DOHH2 (cell line): ENCODE results near the gene ORM1.

Experiments used
- H3F3A ChIP-seq: fragments of 200-600 bp; sonication (generic), shearing (Covaris generic); 2 replicates; pipeline ENCODE4 v1.6.0; 2016; ENCODE audit warnings: antibody characterized with exemption, mild to moderate bottlenecking; ENCODE audit not compliant: control insufficient read depth, insufficient read depth
- H3K27ac ChIP-seq: fragments of 200-600 bp; sonication (generic); 2 replicates; pipeline ENCODE4 v1.5.1; 2014; ENCODE audit warnings: low read depth, mild to moderate bottlenecking, low read length, moderate library complexity
- H3K27me3 ChIP-seq: fragments of 200-600 bp; sonication (generic); 2 replicates; pipeline ENCODE4 v1.6.1; 2014; ENCODE audit warnings: mild to moderate bottlenecking, low read length, mixed read lengths; ENCODE audit not compliant: control insufficient read depth
- H3K36me3 ChIP-seq: fragments of 200-600 bp; sonication (generic); 2 replicates; pipeline ENCODE4 v1.6.1; 2014; ENCODE audit warnings: mild to moderate bottlenecking, low read length, moderate library complexity, mixed read lengths; ENCODE audit not compliant: control insufficient read depth
- H3K4me1 ChIP-seq: fragments of 200-600 bp; sonication (generic); 2 replicates; pipeline ENCODE4 v1.6.1; 2014; ENCODE audit warnings: mild to moderate bottlenecking, low read length, mixed read lengths; ENCODE audit not compliant: control insufficient read depth
- H3K4me2 ChIP-seq: fragments of 200-600 bp; sonication (generic); 2 replicates; pipeline ENCODE4 v1.6.0; 2014; ENCODE audit warnings: mild to moderate bottlenecking, low read length, moderate library complexity
- H3K4me3 ChIP-seq: fragments of 200-600 bp; sonication (generic); 2 replicates; pipeline ENCODE4 v1.5.1; 2014; ENCODE audit warnings: mild to moderate bottlenecking, low read length, mixed read lengths
- H3K79me2 ChIP-seq: fragments of 200-600 bp; sonication (generic); 2 replicates; pipeline ENCODE4 v1.6.1; 2014; ENCODE audit warnings: mild to moderate bottlenecking, low read length, mixed read lengths; ENCODE audit not compliant: control insufficient read depth
- H3K9me2 ChIP-seq: fragments of 200-600 bp; sonication (generic); replicated peaks from 2 replicates; pipeline ENCODE4 v1.6.1; 2014; ENCODE audit warnings: mild to moderate bottlenecking, low read length, mixed read lengths; ENCODE audit not compliant: control insufficient read depth
- H3K9me3 ChIP-seq: fragments of 200-600 bp; sonication (generic); 2 replicates; pipeline ENCODE4 v1.6.1; 2014; ENCODE audit warnings: antibody characterized with exemption, low read length, mixed read lengths; ENCODE audit not compliant: control insufficient read depth, insufficient read depth
- H4K20me1 ChIP-seq: fragments of 200-600 bp; sonication (generic); 2 replicates; pipeline ENCODE4 v1.6.0; 2014; ENCODE audit warnings: low read depth, mild to moderate bottlenecking, antibody characterized with exemption, low read length, moderate library complexity; ENCODE audit not compliant: control insufficient read depth, insufficient read depth
- EZH2phosphoT487 ChIP-seq: fragments of 200-600 bp; sonication (generic); IDR thresholded peaks from 2 replicates; pipeline ENCODE4 v1.6.1; 2017; ENCODE audit warnings: borderline replicate concordance, mild to moderate bottlenecking, antibody characterized with exemption, low read length, moderate library complexity, mixed read lengths
- TF ChIP-seq, protein P1 (sequence below): fragments of 200-600 bp; sonication (generic); IDR thresholded peaks from one replicate; pipeline ENCODE4 v1.5.1; 2014; ENCODE audit warnings: antibody characterized with exemption, mild to moderate bottlenecking, low read depth, low read length; ENCODE audit not compliant: poor library complexity, severe bottlenecking

Gene ORM1

GRCh38 chr9:114359801-114360200 is 36.9 kb downstream of the ORM1 start:
- H3F3A ChIP-seq, result peaks cover 3% of the 10 kb centered on the region
- TF ChIP-seq, protein P1, sequence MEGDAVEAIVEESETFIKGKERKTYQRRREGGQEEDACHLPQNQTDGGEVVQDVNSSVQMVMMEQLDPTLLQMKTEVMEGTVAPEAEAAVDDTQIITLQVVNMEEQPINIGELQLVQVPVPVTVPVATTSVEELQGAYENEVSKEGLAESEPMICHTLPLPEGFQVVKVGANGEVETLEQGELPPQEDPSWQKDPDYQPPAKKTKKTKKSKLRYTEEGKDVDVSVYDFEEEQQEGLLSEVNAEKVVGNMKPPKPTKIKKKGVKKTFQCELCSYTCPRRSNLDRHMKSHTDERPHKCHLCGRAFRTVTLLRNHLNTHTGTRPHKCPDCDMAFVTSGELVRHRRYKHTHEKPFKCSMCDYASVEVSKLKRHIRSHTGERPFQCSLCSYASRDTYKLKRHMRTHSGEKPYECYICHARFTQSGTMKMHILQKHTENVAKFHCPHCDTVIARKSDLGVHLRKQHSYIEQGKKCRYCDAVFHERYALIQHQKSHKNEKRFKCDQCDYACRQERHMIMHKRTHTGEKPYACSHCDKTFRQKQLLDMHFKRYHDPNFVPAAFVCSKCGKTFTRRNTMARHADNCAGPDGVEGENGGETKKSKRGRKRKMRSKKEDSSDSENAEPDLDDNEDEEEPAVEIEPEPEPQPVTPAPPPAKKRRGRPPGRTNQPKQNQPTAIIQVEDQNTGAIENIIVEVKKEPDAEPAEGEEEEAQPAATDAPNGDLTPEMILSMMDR, result no peak
- no peak for TF ChIP-seq EZH2phosphoT487

DNA sequence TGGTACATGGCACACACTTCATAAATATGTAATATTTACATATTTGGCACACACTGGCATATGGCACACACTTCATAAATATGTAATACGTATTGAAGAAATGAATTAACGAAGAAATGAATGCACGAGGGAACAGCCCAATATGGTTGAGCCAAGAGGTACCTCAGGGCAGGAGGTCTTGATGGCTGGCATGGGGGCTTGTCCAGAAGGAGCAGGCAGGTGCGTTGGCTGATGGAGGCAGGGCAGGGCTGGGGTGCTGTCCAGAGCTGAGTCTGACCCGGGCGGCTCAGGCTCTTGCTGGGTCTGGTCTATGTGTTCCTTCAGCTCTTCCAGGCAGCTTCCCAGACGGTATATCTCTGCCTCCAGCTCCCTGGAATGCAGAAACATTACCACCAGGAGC is 38.6 kb downstream of the ORM1 start:
- no peak for TF ChIP-seq EZH2phosphoT487
- TF ChIP-seq, protein P1, result no peak
- Histone ChIP-seq H3K9me2 (no peaks in the 10 kb centered on the region), H3K36me3 (peaks cover 96% of the 10 kb centered on the region), H3K4me1 (peaks cover 36% of the 10 kb centered on the region), H3K9me3 (no peaks in the 10 kb centered on the region), H3K27me3 (no peaks in the 10 kb centered on the region), H3K4me2 (no peak overlapping the region), H3F3A (peaks cover 20% of the 10 kb centered on the region), H3K4me3 (no peak overlapping the region), H3K27ac (no peak overlapping the region), H3K79me2 (peaks cover 67% of the 10 kb centered on the region), H4K20me1 (no peaks in the 10 kb centered on the region)

More at GRCh38 chr9:114359801-114360200, 36.9 kb downstream of the ORM1 start:
- H3K27me3 ChIP-seq, result no peaks in the 10 kb centered on the region
- no peak overlapping the region for H3K27ac ChIP-seq
- peaks cover 64% of the 10 kb centered on the region for H3K79me2 ChIP-seq
- no peaks in the 10 kb centered on the region for H4K20me1 ChIP-seq
- no peak overlapping the region for H3K4me3 ChIP-seq
- H3K36me3 ChIP-seq, result peaks cover 97% of the 10 kb centered on the region
- H3K9me3 ChIP-seq, result no peaks in the 10 kb centered on the region
- no peaks in the 10 kb centered on the region for H3K9me2 ChIP-seq
- no peak overlapping the region for H3K4me2 ChIP-seq
- H3K4me1 ChIP-seq, result peaks cover 18% of the 10 kb centered on the region

DNA sequence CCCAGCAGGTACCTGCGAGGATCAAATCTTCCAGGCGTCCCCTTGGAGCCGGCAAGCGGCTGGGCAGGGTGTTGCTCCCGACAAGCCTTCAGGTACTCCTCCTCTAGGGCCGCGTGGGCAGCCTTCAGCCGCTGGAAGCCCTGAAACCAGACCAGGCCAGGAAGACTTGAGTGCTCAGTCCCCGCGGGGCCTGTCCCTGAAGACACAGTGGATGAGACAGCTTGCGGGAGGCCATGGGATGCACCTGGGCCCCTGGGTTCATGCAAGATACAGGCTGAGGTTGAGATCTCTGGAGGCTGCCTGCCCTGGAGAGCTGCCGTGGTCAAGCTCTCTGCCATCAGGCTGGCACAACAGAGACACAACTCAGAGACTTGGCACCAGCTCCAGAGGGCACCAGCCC is 39.5 kb downstream of the ORM1 start:
- Histone ChIP-seq H3K4me2 (no peak overlapping the region), H3K36me3 (peaks cover 92% of the 10 kb centered on the region), H3K4me3 (no peak overlapping the region), H3K27ac (no peak overlapping the region), H3K4me1 (peaks cover 44% of the 10 kb centered on the region), H3K27me3 (no peaks in the 10 kb centered on the region), H3K9me3 (no peaks in the 10 kb centered on the region), H3K9me2 (no peaks in the 10 kb centered on the region), H3K79me2 (peaks cover 59% of the 10 kb centered on the region), H3F3A (peaks cover 29% of the 10 kb centered on the region), H4K20me1 (no peaks in the 10 kb centered on the region)
- no peak for TF ChIP-seq EZH2phosphoT487
- TF ChIP-seq, protein P1, result no peak

GRCh38 chr9:114363424-114363823 is 40.5 kb downstream of the ORM1 start:
- H3K79me2 ChIP-seq, result peaks cover 61% of the 10 kb centered on the region
- H3K27me3 ChIP-seq, result no peaks in the 10 kb centered on the region
- H3K27ac ChIP-seq, result peak overlapping the region; percentile 99
- no peaks in the 10 kb centered on the region for H4K20me1 ChIP-seq
- H3K4me2 ChIP-seq, result no peak overlapping the region
- peaks cover 92% of the 10 kb centered on the region for H3K36me3 ChIP-seq
- H3F3A ChIP-seq, result peaks cover 39% of the 10 kb centered on the region
- no peaks in the 10 kb centered on the region for H3K9me2 ChIP-seq
- H3K4me3 ChIP-seq, result no peak overlapping the region
- TF ChIP-seq, protein P1, result no peak
- TF ChIP-seq EZH2phosphoT487, result no peak
- peaks cover 54% of the 10 kb centered on the region for H3K4me1 ChIP-seq
- H3K9me3 ChIP-seq, result no peaks in the 10 kb centered on the region
